Kidney epithelial cell (primary cell): ENCODE results near the gene COL19A1. TPM values are rescaled to one million over a fixed set of nuclear protein-coding genes. Genes with fewer than 3 reads are reported as not detected.

Source experiments
- DNase-seq: peaks from one replicate; pipeline ENCODE4 v3.0.0-alpha.2; 2010; ENCODE audit warnings: low read depth
- H3K27me3 ChIP-seq: 2 replicates; pipeline ENCODE4 v1.6.0; 2011; ENCODE audit warnings: low read length; ENCODE audit not compliant: control insufficient read depth, insufficient read depth
- H3K36me3 ChIP-seq: 2 replicates; pipeline ENCODE4 v1.5.1; 2011; ENCODE audit warnings: low read length; ENCODE audit not compliant: control insufficient read depth, insufficient read depth
- H3K4me3 ChIP-seq: 2 replicates; pipeline ENCODE4 v1.5.1; 2011; ENCODE audit warnings: low read depth, mild to moderate bottlenecking, control low read depth, low read length
- CTCF ChIP-seq: IDR thresholded peaks from 2 replicates; pipeline ENCODE4 v1.5.1; 2011; ENCODE audit warnings: mild to moderate bottlenecking, moderate library complexity, low read length, control low read depth, inconsistent platforms; ENCODE audit not compliant: insufficient read depth, poor library complexity, severe bottlenecking
- total RNA-seq: library from RNA; depleted of rRNA; stranded (reverse); fragments of >200 nt; gene quantifications from 2 replicates; pipeline ENCODE4 v1.2.3, GENCODE V29; 2015

The COL19A1 gene
- total RNA-seq, 1 donor from 2014 or later, result not detected

GRCh38 chr6:69973763-69974162 is 107.4 kb downstream of the COL19A1 start:
- Histone ChIP-seq H3K36me3 (no peaks in the 10 kb centered on the region), H3K4me3 (no peak overlapping the region), H3K27me3 (no peaks in the 10 kb centered on the region)
- no peak for TF ChIP-seq CTCF
- no peak for DNase-seq

- peak; percentile 65 for DNase-seq
- Histone ChIP-seq H3K27me3 (no peaks in the 10 kb centered on the region), H3K36me3 (no peaks in the 10 kb centered on the region), H3K4me3 (no peak overlapping the region)
- no peak for TF ChIP-seq CTCF
Measured at GRCh38 chr6:69974193-69974592, 107.8 kb downstream of the COL19A1 start.

- TF ChIP-seq CTCF, result no peak
- H3K4me3 ChIP-seq, result no peak overlapping the region
- no peak for DNase-seq
- no peaks in the 10 kb centered on the region for H3K27me3 ChIP-seq
- H3K36me3 ChIP-seq, result no peaks in the 10 kb centered on the region
Measured at GRCh38 chr6:69976591-69977090, 110.3 kb downstream of the COL19A1 start.

- DNase-seq, result no peak
- Histone ChIP-seq H3K27me3 (no peaks in the 10 kb centered on the region), H3K36me3 (no peaks in the 10 kb centered on the region), H3K4me3 (no peak overlapping the region)
- TF ChIP-seq CTCF, result no peak
Measured at GRCh38 chr6:69980624-69981023, 114.3 kb downstream of the COL19A1 start.

GRCh38 chr6:69984506-69984905 is 118.2 kb downstream of the COL19A1 start:
- TF ChIP-seq CTCF, result no peak
- no peaks in the 10 kb centered on the region for H3K36me3 ChIP-seq
- DNase-seq, result no peak
- H3K4me3 ChIP-seq, result no peak overlapping the region
- no peaks in the 10 kb centered on the region for H3K27me3 ChIP-seq

GRCh38 chr6:69985180-69985579 is 118.8 kb downstream of the COL19A1 start:
- Histone ChIP-seq H3K4me3 (no peak overlapping the region), H3K36me3 (no peaks in the 10 kb centered on the region), H3K27me3 (no peaks in the 10 kb centered on the region)
- no peak for TF ChIP-seq CTCF
- no peak for DNase-seq
